HepG2 (cell line): Measurements from ENCODE around the gene SDHD. TPM values are rescaled to one million over a fixed set of nuclear protein-coding genes. Genes with fewer than 3 reads are reported as not detected.
A peak's percentile ranks its signal among the peaks of the same experiment; 100 is the strongest.

ENCODE experiments used
- ATRX ChIP-seq: sonication (generic); formaldehyde crosslinking; IDR thresholded peaks from 2 replicates; pipeline ENCODE4 v1.4.0; 2020; ENCODE audit warnings: missing genetic modification reagents, borderline replicate concordance
- CERS6 ChIP-seq: sonication (generic); formaldehyde crosslinking; IDR thresholded peaks from 2 replicates; pipeline ENCODE4 v1.5.0; 2020; ENCODE audit warnings: missing genetic modification reagents
- DNMT1 ChIP-seq: sonication (generic); formaldehyde crosslinking; IDR thresholded peaks from 2 replicates; pipeline ENCODE4 v1.5.1; 2020; ENCODE audit warnings: mild to moderate bottlenecking, missing genetic modification reagents
- EED ChIP-seq: sonication (generic); formaldehyde crosslinking; IDR thresholded peaks from 2 replicates; pipeline ENCODE4 v1.5.0; 2020; ENCODE audit warnings: mild to moderate bottlenecking, missing genetic modification reagents
- ELK4 ChIP-seq: sonication (generic); formaldehyde crosslinking; IDR thresholded peaks from 2 replicates; pipeline ENCODE4 v1.9.0; 2021; ENCODE audit warnings: missing genetic modification reagents, borderline replicate concordance
- ETV5 ChIP-seq: IDR thresholded peaks from 2 replicates; pipeline ENCODE4 v1.6.1; 2018; ENCODE audit warnings: missing biosample characterization, missing genetic modification reagents, inconsistent platforms, borderline replicate concordance
- FOXA1 ChIP-seq, 2 experiments: fragments of 450-650 bp in 1 of 2; sonication (generic) in 1 of 2; formaldehyde crosslinking in 1 of 2; IDR thresholded peaks; 2 replicates each; pipeline versions ENCODE4 v1.4.0 to v1.6.1; 2016 to 2020; ENCODE audit warnings: missing genetic modification reagents in 1 of 2
- GABPB1 ChIP-seq: IDR thresholded peaks from 2 replicates; pipeline ENCODE4 v1.6.1; 2016; ENCODE audit warnings: mild to moderate bottlenecking, missing genetic modification reagents, moderate library complexity, missing compliant biosample characterization
- GTF2F1 ChIP-seq: fragments of 150-350 bp; IDR thresholded peaks from 2 replicates; pipeline ENCODE4 v1.6.1; 2014; ENCODE audit warnings: low read length
- HNRNPK ChIP-seq: fragments of 200-400 bp; formaldehyde crosslinking; IDR thresholded peaks from 2 replicates; pipeline ENCODE4 v1.6.1; 2018; ENCODE audit warnings: low read length, low read depth, moderate library complexity, mild to moderate bottlenecking; ENCODE audit not compliant: poor library complexity, severe bottlenecking
- PHF8 ChIP-seq: sonication (generic); formaldehyde crosslinking; IDR thresholded peaks from 2 replicates; pipeline ENCODE4 v1.5.0; 2020; ENCODE audit warnings: missing genetic modification reagents
- SKIL ChIP-seq: sonication (generic); formaldehyde crosslinking; IDR thresholded peaks from 2 replicates; pipeline ENCODE4 v1.8.0; 2022; ENCODE audit warnings: missing genetic modification reagents, mild to moderate bottlenecking, moderate library complexity, borderline replicate concordance
- ZFP36 ChIP-seq: fragments of 150-350 bp; IDR thresholded peaks from 2 replicates; pipeline ENCODE4 v1.6.1; 2018; ENCODE audit warnings: borderline replicate concordance, low read length, low read depth; ENCODE audit not compliant: partially characterized antibody
- ZNF589 ChIP-seq: sonication (generic); formaldehyde crosslinking; conservative IDR thresholded peaks from 2 replicates; pipeline ENCODE4 v1.8.0; 2022; ENCODE audit warnings: mild to moderate bottlenecking, moderate library complexity, missing genetic modification reagents
- ZNF782 ChIP-seq: sonication (generic); formaldehyde crosslinking; IDR thresholded peaks from 2 replicates; pipeline ENCODE4 v1.4.0; 2020; ENCODE audit warnings: missing genetic modification reagents, mild to moderate bottlenecking, borderline replicate concordance
- ZNF879 ChIP-seq: sonication (generic); formaldehyde crosslinking; IDR thresholded peaks from 2 replicates; pipeline ENCODE4 v1.8.1; 2023; ENCODE audit warnings: missing genetic modification reagents
- polyA plus RNA-seq, 8 experiments: library from polyadenylated mRNA; depleted of rRNA in 3 of 8; stranded (reverse) in 7 of 8; unstranded in 1 of 8; fragments of >200 nt; fragmentation: Illumina TruSeq in 4 of 8; extraction: Trizol in 4 of 8; gene quantifications; 2 replicates each; pipeline versions ENCODE4 v1.2.1 to v1.2.3, GENCODE V29; 2011 to 2016; ENCODE audit warnings: low read depth in 4 of 8, missing spikeins in 1 of 8, mixed read lengths in 1 of 8; ENCODE audit not compliant: insufficient read depth in 1 of 8
- total RNA-seq, 5 experiments: library from RNA; depleted of rRNA; stranded (reverse); fragments of >200 nt; fragmentation: Illumina TruSeq; extraction: Trizol; gene quantifications; 2 replicates each; pipeline ENCODE4 v1.2.3, GENCODE V29; 2016; ENCODE audit warnings: low read depth in 1 of 5

Gene SDHD
- total and polyA plus RNA-seq, 2 of the 13 experiments (the other 11 are each of a cell fraction or from before 2014, with no cell fraction given) = 117 to 123 TPM

- TF ChIP-seq ZNF782 (CRISPR knock-in tag) = no peak
- TF ChIP-seq ATRX = no peak
- TF ChIP-seq GABPB1 = peak; percentile 96
- TF ChIP-seq PHF8 = peak; percentile 93
- TF ChIP-seq CERS6 = no peak
- no peak for TF ChIP-seq SKIL (CRISPR knock-in tag)
- TF ChIP-seq HNRNPK = no peak
- no peak for TF ChIP-seq ELK4
- no peak for TF ChIP-seq ZNF589 (CRISPR knock-in tag)
- TF ChIP-seq FOXA1 (IDR thresholded peaks at IDR 0.05) = no peak
- TF ChIP-seq FOXA1 (CRISPR knock-in tag; IDR thresholded peaks at IDR 0.05) = 0 out of 2 replicates have a peak, but pooled peaks have one; percentile 4
- TF ChIP-seq ZNF879 (CRISPR knock-in tag) = no peak
- no peak for TF ChIP-seq EED (CRISPR knock-in tag)
- no peak for TF ChIP-seq GTF2F1
- TF ChIP-seq ZFP36 = no peak
- no peak for TF ChIP-seq DNMT1 (CRISPR knock-in tag)
- no peak; the same call in 1 of the 2 replicates for TF ChIP-seq ETV5
Observed at GRCh38 chr11:112073941-112074811, 12.5 kb upstream of the SDHD start, which contains the start of the genes NKAPD1 and PIH1D2 (continued).
